A673 (cell line): ENCODE data around the gene GPX3.

Source experiments
- CTCF ChIP-seq: fragments of 300-800, 200-600 bp; sonication (generic); conservative IDR thresholded peaks from 2 replicates; pipeline ENCODE4 v1.5.1; 2017; ENCODE audit warnings: low read depth, mild to moderate bottlenecking, antibody characterized with exemption, low read length, moderate library complexity, mixed read lengths
- EZH2 ChIP-seq: fragments of 200-600 bp; sonication (generic); IDR thresholded peaks from 2 replicates; pipeline ENCODE4 v1.6.1; 2017; ENCODE audit warnings: borderline replicate concordance, low read depth, mild to moderate bottlenecking, mixed read lengths, antibody characterized with exemption, low read length; ENCODE audit not compliant: poor library complexity, severe bottlenecking

GRCh38 chr5:151014680-151015343 lies 5.6 kb upstream of the GPX3 start:
- TF ChIP-seq CTCF, result no peak
- no peak for TF ChIP-seq EZH2
